SH-SY5Y (cell line): ENCODE measurements around the gene TOR1AIP2.

Experiments
- GATA2 ChIP-seq: IDR thresholded peaks from 2 replicates; pipeline ENCODE4 v1.6.1; 2011; ENCODE audit warnings: mild to moderate bottlenecking, low read depth, low read length
- GATA3 ChIP-seq: IDR thresholded peaks from 2 replicates; pipeline ENCODE4 v1.6.1; 2011; ENCODE audit warnings: low read depth, mild to moderate bottlenecking, low read length, moderate library complexity

Gene TOR1AIP2

DNA sequence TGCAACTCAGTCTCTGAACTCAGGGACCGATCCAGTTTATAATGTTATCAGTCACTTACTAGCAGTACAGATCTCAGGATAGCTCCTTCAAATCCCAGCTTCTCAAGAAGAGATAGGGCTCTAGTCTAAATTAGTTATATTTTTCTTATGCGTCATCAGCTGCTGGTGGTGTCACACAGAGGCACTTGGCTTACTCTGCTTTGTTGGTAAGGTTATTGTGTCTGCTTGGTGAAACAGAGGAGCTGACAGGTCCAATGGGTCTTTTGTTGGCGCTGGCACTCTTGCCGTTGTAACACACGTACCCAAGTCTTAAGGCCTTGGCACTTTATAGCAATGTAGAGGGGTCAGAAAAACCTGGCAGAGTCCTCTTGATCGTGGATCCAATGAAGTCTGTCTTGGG, 12.2 kb downstream of the TOR1AIP2 start:
- TF ChIP-seq GATA3 (no peak), GATA2 (no peak)

DNA sequence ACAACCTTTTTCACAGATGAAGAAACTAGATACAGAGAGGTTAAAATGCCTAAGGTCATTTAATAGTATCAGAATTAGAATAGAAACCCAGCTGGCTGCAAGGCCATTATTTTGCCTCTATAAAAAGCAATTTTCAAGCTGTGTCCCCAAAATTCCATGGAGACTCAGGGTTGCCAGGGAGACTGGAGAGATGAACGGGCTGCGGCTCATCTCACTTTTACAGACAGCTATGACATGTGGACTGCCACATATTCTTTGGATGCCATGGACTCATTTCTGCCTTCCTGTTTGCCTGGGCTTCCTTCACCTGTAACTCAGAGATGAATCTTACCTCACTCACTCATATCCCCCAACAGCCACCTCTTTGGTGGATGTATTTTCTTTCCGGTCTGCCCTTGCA, 17.0 kb downstream of the TOR1AIP2 start:
- TF ChIP-seq GATA2 (no peak), GATA3 (no peak)

DNA sequence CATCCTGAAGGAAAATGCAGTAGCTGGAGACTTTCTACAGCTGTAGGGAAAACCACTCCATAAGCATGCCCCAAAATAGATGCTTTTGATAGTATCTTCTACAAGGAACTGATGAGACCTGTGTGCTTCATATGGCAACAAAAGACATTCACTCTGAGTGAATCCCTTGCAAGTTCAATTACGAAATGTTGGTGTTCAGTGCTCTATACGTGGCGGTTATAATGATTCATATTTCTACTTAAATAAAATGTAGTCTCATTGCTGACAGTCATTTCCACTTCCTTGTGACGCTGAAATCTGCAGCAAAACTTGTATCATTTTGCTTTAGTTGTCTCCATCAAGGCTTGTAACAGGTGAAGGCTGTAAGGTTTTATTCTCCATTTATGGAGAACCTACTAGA, 20.6 kb downstream of the TOR1AIP2 start:
- TF ChIP-seq GATA2 (no peak), GATA3 (0 out of 2 replicates have a peak, but pooled peaks have one; percentile 35)

DNA sequence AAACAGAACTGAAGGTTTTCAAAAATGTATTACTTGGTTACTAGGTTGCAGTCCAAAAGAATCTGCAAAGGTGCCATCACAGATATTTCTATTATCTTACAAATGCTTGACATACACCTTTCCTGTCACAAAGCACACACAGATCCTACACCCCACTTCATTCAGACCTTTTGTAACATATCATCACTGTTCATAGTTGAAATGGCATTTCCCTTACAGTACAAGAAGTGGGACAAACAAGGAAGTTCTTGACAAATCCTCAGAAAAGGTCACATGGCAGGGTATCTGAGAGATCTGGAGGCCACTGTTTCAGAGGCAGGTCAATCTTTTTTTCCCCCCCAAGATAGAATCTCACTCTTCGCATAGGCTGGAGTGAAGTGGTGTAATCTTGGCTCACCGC, 21.3 kb downstream of the TOR1AIP2 start:
- TF ChIP-seq GATA3 (no peak), GATA2 (no peak)

DNA sequence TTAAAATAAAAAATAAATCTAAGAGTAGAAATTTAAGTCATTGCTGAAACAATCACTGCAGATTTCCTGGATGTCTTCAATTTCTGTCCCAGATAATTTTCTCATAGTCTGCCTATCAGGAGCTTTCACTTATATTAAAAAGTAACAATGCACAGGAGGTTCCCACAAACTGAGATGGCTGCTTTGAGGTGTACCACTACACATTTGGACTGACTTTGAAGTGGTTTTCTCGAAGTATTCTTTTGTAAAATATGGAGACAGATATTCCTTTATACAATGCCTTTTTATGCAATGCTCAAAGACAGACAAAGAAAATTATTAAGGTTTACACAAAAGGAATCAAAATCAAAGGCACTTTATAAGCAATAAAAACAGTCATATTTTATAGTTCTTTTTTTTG, 24.5 kb downstream of the TOR1AIP2 start:
- TF ChIP-seq GATA2 (no peak), GATA3 (no peak)

DNA sequence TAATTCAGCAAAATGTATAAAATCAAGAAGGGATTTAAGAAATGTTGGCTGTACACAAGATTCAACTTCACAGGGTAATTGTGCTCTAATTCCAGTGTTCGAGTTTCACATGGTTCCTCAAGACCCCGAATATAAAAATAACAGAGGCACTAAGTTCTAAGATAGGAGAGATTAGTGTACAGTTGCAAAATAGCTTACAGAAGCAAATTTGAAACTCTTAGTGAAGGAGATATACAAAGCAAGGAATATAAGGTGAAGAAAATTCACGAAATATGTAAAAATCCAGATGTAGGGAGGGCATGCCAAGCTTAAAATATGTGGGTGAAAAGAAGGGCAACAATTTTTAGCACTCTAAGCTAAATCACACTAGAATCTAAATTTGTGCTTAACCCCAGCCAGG, 29.4 kb downstream of the TOR1AIP2 start:
- TF ChIP-seq GATA3 (no peak), GATA2 (no peak)

DNA sequence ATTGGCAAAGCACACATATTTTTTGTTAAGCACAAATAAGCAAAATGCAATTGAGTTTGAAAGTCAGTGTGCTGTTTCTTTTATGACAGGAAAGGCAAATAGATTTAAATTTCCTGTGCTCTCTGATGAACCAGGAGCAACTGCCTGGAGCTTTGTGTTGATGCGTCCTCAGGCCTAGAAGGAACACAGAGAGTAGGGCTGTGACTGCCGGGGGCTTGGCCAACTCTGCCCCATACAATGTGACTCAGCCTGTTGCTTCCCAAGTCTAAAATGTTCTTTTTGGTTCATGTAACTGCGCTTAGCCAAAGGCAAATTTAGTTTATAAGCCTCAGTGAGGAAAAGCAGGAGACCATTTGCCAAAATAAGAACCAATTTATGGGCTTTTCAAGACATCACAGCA, 37.5 kb downstream of the TOR1AIP2 start:
- no peak for TF ChIP-seq GATA2
- TF ChIP-seq GATA3: no peak

DNA sequence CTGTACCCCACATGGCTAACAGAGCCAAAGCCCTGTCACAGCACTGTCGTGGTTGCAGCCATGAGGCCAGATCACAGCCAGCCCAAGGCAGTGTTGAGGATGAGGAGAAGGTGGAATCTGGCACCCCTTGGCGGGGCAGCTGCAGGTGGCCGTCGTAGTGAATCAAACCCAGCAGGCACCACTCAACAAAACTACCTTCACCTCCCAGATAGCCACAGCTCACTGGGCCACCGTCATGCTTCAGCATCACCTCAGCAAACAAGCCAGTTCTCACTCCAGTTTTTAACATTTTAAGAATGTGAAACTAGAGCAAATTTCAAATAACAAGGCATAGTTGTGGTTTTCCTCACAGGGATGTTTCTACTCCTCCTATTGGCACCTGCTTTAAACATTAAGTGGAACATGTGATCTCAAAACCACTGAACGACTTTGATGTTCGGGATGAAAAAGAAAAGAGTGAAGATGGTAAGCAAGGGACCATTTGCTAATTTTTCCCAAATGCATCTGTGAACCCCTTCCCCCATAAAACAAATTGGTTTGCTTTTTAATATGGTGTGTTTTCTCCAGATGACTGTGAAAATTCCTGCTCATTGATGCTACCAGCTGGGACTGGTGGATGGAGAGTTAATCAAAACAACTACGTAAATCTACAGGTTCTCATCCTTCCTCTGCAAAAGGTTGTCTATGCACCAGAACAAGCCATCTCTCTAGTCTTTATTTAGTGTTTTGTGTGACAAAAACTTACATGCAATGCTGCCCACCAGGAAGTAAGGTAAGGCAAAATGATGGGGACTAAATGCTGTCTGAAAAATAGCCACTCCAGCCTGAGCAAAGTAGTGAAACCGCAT, 45.5 kb downstream of the TOR1AIP2 start:
- TF ChIP-seq GATA3: no peak
- TF ChIP-seq GATA2: no peak

DNA sequence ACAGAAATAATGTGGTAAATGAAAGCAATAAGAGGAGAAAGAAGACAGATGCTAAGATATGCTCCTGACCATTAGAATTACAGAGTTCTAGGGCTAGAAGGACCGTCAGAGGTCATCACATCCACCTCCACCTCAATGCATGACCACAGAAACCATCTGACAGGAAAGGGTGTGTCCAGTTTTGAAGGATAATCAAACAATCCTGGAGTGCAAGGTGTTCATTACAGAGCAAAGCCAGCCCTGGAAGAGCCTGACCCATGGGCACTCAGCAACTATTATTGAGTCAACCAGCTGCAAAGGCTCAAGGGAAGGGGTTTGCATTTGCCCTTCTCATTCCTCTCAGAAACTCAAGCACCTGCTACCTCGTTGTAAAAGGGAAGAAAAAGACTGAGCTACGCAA, 46.4 kb downstream of the TOR1AIP2 start:
- TF ChIP-seq GATA2 (no peak), GATA3 (no peak)

DNA sequence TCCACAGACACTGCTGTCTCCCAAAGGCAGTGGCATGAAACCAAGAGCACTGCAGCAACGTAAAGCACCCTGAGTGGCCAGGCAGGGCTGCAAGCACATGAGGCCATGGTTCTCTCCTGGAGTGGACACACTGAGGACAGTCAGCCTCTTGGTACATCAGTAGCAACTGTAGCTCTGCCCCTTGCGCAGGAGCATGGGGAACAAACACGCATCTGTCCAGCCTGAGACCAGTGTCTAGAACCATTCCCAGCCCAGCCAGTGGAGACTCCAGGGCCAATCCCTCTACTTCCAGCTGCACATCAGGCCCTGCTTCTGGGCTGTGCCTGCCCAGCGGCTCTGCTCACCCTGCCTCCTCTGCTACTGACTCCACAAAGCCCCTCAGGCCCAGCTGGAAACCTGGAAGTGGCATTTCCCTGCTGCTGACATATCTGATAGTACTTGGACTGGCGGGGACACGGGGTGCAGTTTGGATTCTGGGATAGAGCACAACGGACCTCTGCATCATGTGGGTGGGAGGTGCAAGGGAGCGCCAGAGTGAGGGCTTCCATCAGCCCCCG, 49.0 kb downstream of the TOR1AIP2 start:
- TF ChIP-seq GATA3: no peak

DNA sequence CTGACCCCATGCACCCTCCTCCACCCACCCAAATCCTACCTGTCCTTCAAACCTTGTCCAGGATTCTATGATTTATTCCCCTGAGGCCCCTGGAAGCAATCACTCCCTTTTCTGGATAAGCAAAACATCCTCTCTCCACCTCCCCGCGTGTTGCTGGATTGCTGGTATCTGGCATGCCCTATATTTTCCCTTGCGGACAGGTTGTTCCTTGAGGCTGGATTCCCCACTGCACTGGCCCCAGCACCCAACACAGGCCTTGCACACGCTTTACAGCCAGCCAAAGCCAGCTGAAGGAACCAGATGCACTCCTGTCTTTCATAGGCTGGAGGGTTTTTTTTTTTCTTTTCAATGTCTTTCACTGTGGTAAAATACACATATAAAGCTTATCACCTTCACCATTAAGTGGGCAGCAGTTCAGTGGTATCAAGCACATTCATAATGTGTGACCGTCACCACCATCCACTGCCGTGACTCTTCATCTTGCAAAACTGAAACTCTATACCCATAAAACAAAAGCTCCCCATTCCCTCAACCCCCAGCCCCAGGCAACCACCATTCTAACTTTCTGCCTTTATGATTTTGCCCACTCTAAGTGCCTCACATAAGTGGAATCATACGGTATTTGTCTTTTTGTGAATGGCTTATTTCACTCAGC, 50.9 kb downstream of the TOR1AIP2 start:
- no peak for TF ChIP-seq GATA3
- TF ChIP-seq GATA2: no peak

DNA sequence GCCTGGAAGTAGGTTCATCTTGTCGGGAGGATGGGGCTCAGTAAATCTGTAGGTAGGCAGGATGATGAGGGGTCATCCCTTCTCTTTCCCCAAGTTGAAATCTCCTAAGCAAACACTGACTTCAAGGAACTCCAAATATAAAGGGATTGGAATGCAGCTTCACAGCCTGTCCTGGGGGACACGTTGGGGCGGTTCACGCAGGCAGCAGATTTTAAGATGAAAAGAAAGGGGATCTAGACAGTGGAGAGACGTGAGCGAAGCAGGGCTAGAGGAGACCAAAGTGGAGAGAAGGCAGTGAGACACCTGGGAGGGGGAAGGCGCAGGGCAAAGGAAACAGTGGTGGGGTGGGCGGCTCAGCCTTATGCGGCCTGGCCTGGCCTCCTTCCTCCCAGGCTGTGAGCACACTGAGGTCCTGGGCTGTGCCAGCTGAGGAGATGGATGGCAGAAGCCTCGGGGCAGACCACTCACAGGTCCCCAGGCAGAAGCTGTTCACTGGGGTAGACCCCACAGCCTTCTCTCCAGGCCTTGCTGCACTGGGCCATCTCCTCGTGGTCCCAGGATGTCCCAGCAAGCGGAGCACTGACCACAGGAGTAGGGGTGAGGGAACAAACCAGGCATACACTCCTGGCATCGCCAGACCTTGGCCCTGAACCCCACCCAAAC, 51.7 kb downstream of the TOR1AIP2 start:
- TF ChIP-seq GATA2 (no peak), GATA3 (no peak)

DNA sequence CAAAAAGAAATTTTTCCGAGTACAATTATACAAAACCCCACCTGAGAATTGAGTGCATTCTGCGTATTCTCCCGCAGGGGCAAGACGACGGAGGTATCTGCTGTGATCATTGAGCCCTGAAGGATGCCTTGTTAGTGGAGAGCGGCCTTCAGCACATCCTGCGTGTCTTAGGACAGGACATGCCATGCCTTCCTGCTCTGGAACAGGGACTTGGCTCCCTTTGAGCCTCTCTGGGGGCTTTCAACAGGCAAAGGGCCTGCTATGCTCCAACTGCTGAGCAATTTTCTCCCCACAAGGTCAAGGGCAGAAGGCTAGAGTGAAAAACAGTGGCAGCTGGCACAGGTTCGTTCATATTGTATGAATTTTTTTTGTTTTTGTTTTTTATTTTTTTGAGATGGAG, 52.4 kb downstream of the TOR1AIP2 start:
- TF ChIP-seq GATA2 (no peak), GATA3 (no peak)

DNA sequence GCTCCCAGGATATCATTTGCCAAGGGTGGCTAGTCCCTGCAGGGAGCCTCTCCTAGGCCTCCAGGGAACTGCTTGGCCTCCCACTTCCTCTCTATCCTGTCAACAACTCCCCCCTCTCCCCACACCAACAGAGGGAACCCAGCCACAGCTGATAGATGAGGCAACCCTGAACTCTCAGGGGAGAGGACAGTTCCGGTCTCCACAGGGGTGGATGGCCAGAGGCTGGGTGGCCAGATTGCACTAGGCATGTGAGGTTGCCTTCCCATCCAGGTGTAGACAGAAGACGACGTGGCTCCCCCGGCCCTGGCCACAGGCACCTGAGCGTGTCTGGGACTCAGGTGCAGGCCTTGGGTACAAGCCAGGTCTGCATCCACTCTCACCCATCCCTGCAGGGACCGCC, 53.3 kb downstream of the TOR1AIP2 start:
- TF ChIP-seq GATA2 (no peak), GATA3 (no peak)

DNA sequence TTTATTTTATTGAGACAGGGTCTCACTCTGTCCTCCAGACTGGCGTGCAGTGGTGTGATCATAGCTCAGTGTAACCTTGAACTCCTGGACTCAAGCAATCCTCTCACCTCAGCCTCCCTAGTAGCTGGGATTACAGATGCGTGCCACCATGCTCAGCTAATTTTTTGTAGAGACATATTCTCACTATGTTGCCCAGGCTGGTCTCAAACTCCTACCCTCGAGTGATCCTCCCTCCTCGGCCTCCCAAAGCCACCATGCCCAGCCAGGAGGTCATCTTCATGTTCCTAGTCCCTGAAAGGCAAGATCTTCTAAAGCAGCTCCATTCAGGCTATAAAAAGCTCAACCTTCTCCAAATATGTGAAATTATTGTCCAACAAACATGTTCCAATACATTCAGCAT, 53.9 kb downstream of the TOR1AIP2 start:
- no peak for TF ChIP-seq GATA2
- no peak for TF ChIP-seq GATA3
